B cell (primary cell): ENCODE measurements around the gene S100A4.

Experiments used
- EZH2 ChIP-seq: IDR thresholded peaks from 2 replicates; pipeline ENCODE4 v1.6.1; 2012; ENCODE audit warnings: borderline replicate concordance, low read depth, mild to moderate bottlenecking, moderate library complexity, low read length; ENCODE audit not compliant: insufficient read depth, poor library complexity, severe bottlenecking
- TF ChIP-seq, protein P1 (sequence below): fragments of 200-600 bp; IDR thresholded peaks from one replicate; pipeline ENCODE4 v1.8.0; 2022; ENCODE audit warnings: antibody characterized with exemption, mild to moderate bottlenecking

DNA sequence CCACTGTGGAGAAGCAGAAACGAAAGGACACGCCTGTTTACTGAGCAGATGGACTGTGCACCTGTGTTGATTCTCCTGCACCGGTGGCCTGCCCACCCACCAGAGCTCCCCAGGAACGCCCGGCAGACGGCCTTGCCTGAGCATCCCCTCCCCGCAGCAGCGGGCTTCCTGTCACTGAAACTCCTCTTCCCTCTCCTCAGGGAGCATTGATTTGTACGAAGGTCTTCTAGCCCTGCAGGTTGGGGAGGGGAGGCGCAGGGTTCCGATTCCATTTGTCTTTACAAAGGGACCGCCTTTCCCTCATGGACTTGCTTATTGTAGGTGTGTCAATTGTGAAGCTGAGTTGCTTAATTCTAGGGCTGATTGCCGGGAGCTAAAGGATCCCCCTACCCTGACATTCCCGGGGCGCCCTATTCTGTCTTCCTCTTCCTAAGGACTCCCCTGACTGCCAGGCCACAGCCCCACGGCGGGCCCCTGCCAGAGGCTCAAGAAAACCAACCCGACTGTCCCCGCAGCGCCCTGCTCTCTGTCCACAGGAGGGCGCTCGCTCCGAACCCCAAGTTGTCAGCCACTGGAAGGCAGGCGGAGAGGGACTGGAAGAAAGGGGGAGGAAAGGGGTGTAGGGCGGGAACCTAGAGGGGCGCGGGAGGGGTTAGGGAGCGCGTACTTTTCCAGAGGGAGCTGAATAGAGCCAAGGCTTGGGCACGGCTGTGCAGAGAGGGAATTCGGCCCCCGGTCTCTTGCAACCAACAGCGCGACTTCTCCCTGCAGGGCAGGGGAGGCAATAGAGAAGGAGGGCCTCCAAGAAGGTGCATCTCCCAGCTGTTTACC lies 12.6 kb downstream of the S100A4 start:
- no peak for TF ChIP-seq EZH2
- TF ChIP-seq, protein P1, sequence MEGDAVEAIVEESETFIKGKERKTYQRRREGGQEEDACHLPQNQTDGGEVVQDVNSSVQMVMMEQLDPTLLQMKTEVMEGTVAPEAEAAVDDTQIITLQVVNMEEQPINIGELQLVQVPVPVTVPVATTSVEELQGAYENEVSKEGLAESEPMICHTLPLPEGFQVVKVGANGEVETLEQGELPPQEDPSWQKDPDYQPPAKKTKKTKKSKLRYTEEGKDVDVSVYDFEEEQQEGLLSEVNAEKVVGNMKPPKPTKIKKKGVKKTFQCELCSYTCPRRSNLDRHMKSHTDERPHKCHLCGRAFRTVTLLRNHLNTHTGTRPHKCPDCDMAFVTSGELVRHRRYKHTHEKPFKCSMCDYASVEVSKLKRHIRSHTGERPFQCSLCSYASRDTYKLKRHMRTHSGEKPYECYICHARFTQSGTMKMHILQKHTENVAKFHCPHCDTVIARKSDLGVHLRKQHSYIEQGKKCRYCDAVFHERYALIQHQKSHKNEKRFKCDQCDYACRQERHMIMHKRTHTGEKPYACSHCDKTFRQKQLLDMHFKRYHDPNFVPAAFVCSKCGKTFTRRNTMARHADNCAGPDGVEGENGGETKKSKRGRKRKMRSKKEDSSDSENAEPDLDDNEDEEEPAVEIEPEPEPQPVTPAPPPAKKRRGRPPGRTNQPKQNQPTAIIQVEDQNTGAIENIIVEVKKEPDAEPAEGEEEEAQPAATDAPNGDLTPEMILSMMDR: peak; percentile 71
